OCI-LY3 (cell line): ENCODE results near the gene SLC3A2.

Experiments used
- CTCF ChIP-seq: fragments of 200-600, 300-600 bp; sonication (generic); IDR thresholded peaks from 2 replicates; pipeline ENCODE4 v1.5.1; 2014; ENCODE audit warnings: antibody characterized with exemption, low read length, low read depth
- EZH2phosphoT487 ChIP-seq: fragments of 200-600 bp; shearing (Covaris generic); IDR thresholded peaks from 2 replicates; pipeline ENCODE4 v1.6.1; 2018; ENCODE audit warnings: antibody characterized with exemption, mixed run types, low read depth

- no peak for TF ChIP-seq CTCF
- no peak for TF ChIP-seq EZH2phosphoT487
Observed at GRCh38 chr11:62875698-62876478, 4.8 kb upstream of the SLC3A2 start.
